HepG2 (cell line): ENCODE results near the gene SLC18A3. TPM values are rescaled to one million over a fixed set of nuclear protein-coding genes. Genes with fewer than 3 reads are reported as not detected.

Experiments
- ASH2L ChIP-seq: fragments of 300-600, 200-600 bp; sonication (generic); IDR thresholded peaks from 2 replicates; pipeline ENCODE4 v1.7.0; 2017; ENCODE audit warnings: low read depth, mild to moderate bottlenecking, moderate library complexity, mixed read lengths, low read length; ENCODE audit not compliant: insufficient read length
- ATF7-NPFF ChIP-seq: sonication (generic); formaldehyde crosslinking; IDR thresholded peaks from 2 replicates; pipeline ENCODE4 v1.8.1; 2023; ENCODE audit warnings: mild to moderate bottlenecking, low read depth, missing genetic modification reagents, moderate library complexity
- BRD4 ChIP-seq: sonication (generic); formaldehyde crosslinking; IDR thresholded peaks from 2 replicates; pipeline ENCODE4 v1.4.0; 2020; ENCODE audit warnings: missing genetic modification reagents
- FOXK2 ChIP-seq: fragments of 450-650 bp; IDR thresholded peaks from 2 replicates; pipeline ENCODE4 v1.6.1; 2016
- GFI1 ChIP-seq: sonication (generic); formaldehyde crosslinking; IDR thresholded peaks from 2 replicates; pipeline ENCODE4 v1.5.0; 2020; ENCODE audit warnings: missing genetic modification reagents, mild to moderate bottlenecking, borderline replicate concordance
- HHEX ChIP-seq: IDR thresholded peaks from 2 replicates; pipeline ENCODE4 v1.6.1; 2016; ENCODE audit warnings: control low read depth
- HOXD1 ChIP-seq: sonication (generic); formaldehyde crosslinking; IDR thresholded peaks from 2 replicates; pipeline ENCODE4 v1.5.0; 2020; ENCODE audit warnings: missing genetic modification reagents
- IKZF4 ChIP-seq: sonication (generic); formaldehyde crosslinking; IDR thresholded peaks from 2 replicates; pipeline ENCODE4 v1.5.1; 2020; ENCODE audit warnings: borderline replicate concordance, mild to moderate bottlenecking, low read depth, missing genetic modification reagents; ENCODE audit errors: not compliant biosample characterization
- ISX ChIP-seq: sonication (generic); formaldehyde crosslinking; conservative IDR thresholded peaks from 2 replicates; pipeline ENCODE4 v1.5.0; 2020; ENCODE audit warnings: missing genetic modification reagents
- KMT2A ChIP-seq: sonication (generic); formaldehyde crosslinking; IDR thresholded peaks from 2 replicates; pipeline ENCODE4 v1.4.0; 2020; ENCODE audit warnings: missing genetic modification reagents
- MTF2 ChIP-seq: sonication (generic); formaldehyde crosslinking; IDR thresholded peaks from 2 replicates; pipeline ENCODE4 v1.5.0; 2020; ENCODE audit warnings: missing genetic modification reagents, borderline replicate concordance
- NCOA1 ChIP-seq: sonication (generic); formaldehyde crosslinking; IDR thresholded peaks from 2 replicates; pipeline ENCODE4 v1.9.0; 2021; ENCODE audit warnings: missing genetic modification reagents
- NCOA2 ChIP-seq: sonication (generic); formaldehyde crosslinking; IDR thresholded peaks from 2 replicates; pipeline ENCODE4 v1.8.0; 2022; ENCODE audit warnings: inconsistent platforms
- NFKB2 ChIP-seq: sonication (generic); formaldehyde crosslinking; IDR thresholded peaks from 2 replicates; pipeline ENCODE4 v1.4.0; 2020; ENCODE audit warnings: missing genetic modification reagents, borderline replicate concordance
- REXO4 ChIP-seq: sonication (generic); formaldehyde crosslinking; IDR thresholded peaks from 2 replicates; pipeline ENCODE4 v1.8.0; 2022; ENCODE audit warnings: missing genetic modification reagents, mild to moderate bottlenecking, borderline replicate concordance
- SATB2 ChIP-seq: sonication (generic); formaldehyde crosslinking; IDR thresholded peaks from 2 replicates; pipeline ENCODE4 v1.5.0; 2020; ENCODE audit warnings: missing genetic modification reagents
- SETDB1 ChIP-seq: sonication (generic); formaldehyde crosslinking; IDR thresholded peaks from 2 replicates; pipeline ENCODE4 v1.5.1; 2020; ENCODE audit warnings: missing genetic modification reagents, mild to moderate bottlenecking, borderline replicate concordance
- SIN3A ChIP-seq: IDR thresholded peaks from 2 replicates; pipeline ENCODE4 v1.6.1; 2011; ENCODE audit warnings: low read depth, mild to moderate bottlenecking, control low read depth, low read length, borderline replicate concordance
- THAP11 ChIP-seq: IDR thresholded peaks from 2 replicates; pipeline ENCODE4 v1.6.1; 2016; ENCODE audit warnings: missing biosample characterization, missing genetic modification reagents
- TOE1 ChIP-seq: sonication (generic); formaldehyde crosslinking; IDR thresholded peaks from 2 replicates; pipeline ENCODE4 v1.4.0; 2020; ENCODE audit warnings: mild to moderate bottlenecking, missing genetic modification reagents
- WIZ ChIP-seq: sonication (generic); formaldehyde crosslinking; IDR thresholded peaks from 2 replicates; pipeline ENCODE4 v1.5.1; 2020; ENCODE audit warnings: mild to moderate bottlenecking, missing genetic modification reagents
- ZNF30 ChIP-seq: sonication (generic); formaldehyde crosslinking; IDR thresholded peaks from 2 replicates; pipeline ENCODE4 v1.5.0; 2020; ENCODE audit warnings: mild to moderate bottlenecking, missing genetic modification reagents
- ZNF44 ChIP-seq: sonication (generic); formaldehyde crosslinking; IDR thresholded peaks from 2 replicates; pipeline ENCODE4 v1.5.1; 2020; ENCODE audit warnings: mild to moderate bottlenecking, missing genetic modification reagents
- ZNF546 ChIP-seq: sonication (generic); formaldehyde crosslinking; conservative IDR thresholded peaks from 2 replicates; pipeline ENCODE4 v1.8.1; 2023; ENCODE audit warnings: mild to moderate bottlenecking, missing genetic modification reagents
- polyA plus RNA-seq, 8 experiments: library from polyadenylated mRNA; depleted of rRNA in 3 of 8; stranded (reverse) in 7 of 8; unstranded in 1 of 8; fragments of >200 nt; fragmentation: Illumina TruSeq in 4 of 8; extraction: Trizol in 4 of 8; gene quantifications; 2 replicates each; pipeline versions ENCODE4 v1.2.1 to v1.2.3, GENCODE V29; 2011 to 2016; ENCODE audit warnings: low read depth in 4 of 8, missing spikeins in 1 of 8, mixed read lengths in 1 of 8; ENCODE audit not compliant: insufficient read depth in 1 of 8
- total RNA-seq, 5 experiments: library from RNA; depleted of rRNA; stranded (reverse); fragments of >200 nt; fragmentation: Illumina TruSeq; extraction: Trizol; gene quantifications; 2 replicates each; pipeline ENCODE4 v1.2.3, GENCODE V29; 2016; ENCODE audit warnings: low read depth in 1 of 5
- TF ChIP-seq, protein P1 (sequence below): sonication (generic); formaldehyde crosslinking; IDR thresholded peaks from 2 replicates; pipeline ENCODE4 v1.4.0; 2020; ENCODE audit warnings: mild to moderate bottlenecking, missing genetic modification reagents
- TF ChIP-seq, protein P2 (sequence below): sonication (generic); formaldehyde crosslinking; IDR thresholded peaks from 2 replicates; pipeline ENCODE4 v1.9.0; 2021; ENCODE audit warnings: missing genetic modification reagents, mild to moderate bottlenecking, borderline replicate concordance
- TF ChIP-seq, protein P3 (sequence below): IDR thresholded peaks from 2 replicates; pipeline ENCODE4 v1.6.1; 2016; ENCODE audit warnings: missing biosample characterization, missing genetic modification reagents, low read depth

The SLC18A3 gene
- total and polyA plus RNA-seq, 2 of the 13 experiments (the other 11 are each of a cell fraction or from before 2014, with no cell fraction given) = not detected

DNA sequence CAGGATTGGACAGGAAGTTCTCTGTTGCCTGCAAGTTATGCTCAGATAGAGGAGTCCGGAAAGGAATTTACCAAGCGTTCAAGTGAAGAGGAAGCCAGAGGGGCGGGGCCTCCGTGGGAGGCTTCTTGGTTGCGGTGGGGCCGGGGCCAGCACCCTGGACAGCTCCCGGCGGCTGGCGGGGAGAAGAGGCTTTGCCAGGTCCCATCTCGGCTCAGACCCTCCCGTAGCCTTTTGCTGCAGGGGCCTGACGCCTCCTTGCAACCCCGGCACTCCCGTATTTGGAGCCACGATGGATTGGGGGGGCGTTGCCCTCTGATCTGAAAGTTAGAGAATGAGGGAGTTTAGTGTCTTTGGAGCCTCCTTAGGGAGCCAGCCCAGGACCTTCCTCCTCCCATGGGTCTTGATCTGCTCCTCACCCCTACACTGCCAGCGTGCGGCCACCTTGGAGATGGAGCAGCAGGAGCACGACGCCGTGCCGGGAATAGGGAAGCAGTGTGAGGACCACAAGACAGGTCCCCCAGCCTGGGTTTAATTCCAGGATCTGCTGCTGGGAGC lies 3.1 kb upstream of the SLC18A3 start (continued):
- 0 out of 2 replicates have a peak, but pooled peaks have one; percentile 37 for TF ChIP-seq KMT2A
- TF ChIP-seq IKZF4 (CRISPR knock-in tag) = peak; percentile 19
- TF ChIP-seq SIN3A = no peak
- peak; percentile 73; the same call in 1 of the 2 replicates for TF ChIP-seq ATF7-NPFF (CRISPR knock-in tag)
- no peak for TF ChIP-seq GFI1 (CRISPR knock-in tag)
- TF ChIP-seq, protein P1, sequence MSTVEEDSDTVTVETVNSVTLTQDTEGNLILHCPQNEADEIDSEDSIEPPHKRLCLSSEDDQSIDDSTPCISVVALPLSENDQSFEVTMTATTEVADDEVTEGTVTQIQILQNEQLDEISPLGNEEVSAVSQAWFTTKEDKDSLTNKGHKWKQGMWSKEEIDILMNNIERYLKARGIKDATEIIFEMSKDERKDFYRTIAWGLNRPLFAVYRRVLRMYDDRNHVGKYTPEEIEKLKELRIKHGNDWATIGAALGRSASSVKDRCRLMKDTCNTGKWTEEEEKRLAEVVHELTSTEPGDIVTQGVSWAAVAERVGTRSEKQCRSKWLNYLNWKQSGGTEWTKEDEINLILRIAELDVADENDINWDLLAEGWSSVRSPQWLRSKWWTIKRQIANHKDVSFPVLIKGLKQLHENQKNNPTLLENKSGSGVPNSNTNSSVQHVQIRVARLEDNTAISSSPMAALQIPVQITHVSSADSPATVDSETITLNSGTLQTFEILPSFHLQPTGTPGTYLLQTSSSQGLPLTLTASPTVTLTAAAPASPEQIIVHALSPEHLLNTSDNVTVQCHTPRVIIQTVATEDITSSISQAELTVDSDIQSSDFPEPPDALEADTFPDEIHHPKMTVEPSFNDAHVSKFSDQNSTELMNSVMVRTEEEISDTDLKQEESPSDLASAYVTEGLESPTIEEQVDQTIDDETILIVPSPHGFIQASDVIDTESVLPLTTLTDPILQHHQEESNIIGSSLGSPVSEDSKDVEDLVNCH = no peak
- no peak for TF ChIP-seq REXO4 (CRISPR knock-in tag)
- TF ChIP-seq ASH2L = no peak
- TF ChIP-seq HHEX (CRISPR knock-in tag) = no peak
- TF ChIP-seq ZNF30 (CRISPR knock-in tag) = peak; percentile 69; the same call in 1 of the 2 replicates
- TF ChIP-seq SATB2 (CRISPR knock-in tag) = peak; percentile 93
- TF ChIP-seq BRD4 (CRISPR knock-in tag) = no peak
- TF ChIP-seq ISX (CRISPR knock-in tag) = peak; percentile 93; the same call in 1 of the 2 replicates
- peak; percentile 68 for TF ChIP-seq NCOA2 (CRISPR knock-in tag)
- peak; percentile 96 for TF ChIP-seq NFKB2 (CRISPR knock-in tag)
- TF ChIP-seq WIZ (CRISPR knock-in tag) = peak; percentile 92; the same call in 1 of the 2 replicates
- 0 out of 2 replicates have a peak, but pooled peaks have one; percentile 70 for TF ChIP-seq TOE1
- TF ChIP-seq, protein P2, sequence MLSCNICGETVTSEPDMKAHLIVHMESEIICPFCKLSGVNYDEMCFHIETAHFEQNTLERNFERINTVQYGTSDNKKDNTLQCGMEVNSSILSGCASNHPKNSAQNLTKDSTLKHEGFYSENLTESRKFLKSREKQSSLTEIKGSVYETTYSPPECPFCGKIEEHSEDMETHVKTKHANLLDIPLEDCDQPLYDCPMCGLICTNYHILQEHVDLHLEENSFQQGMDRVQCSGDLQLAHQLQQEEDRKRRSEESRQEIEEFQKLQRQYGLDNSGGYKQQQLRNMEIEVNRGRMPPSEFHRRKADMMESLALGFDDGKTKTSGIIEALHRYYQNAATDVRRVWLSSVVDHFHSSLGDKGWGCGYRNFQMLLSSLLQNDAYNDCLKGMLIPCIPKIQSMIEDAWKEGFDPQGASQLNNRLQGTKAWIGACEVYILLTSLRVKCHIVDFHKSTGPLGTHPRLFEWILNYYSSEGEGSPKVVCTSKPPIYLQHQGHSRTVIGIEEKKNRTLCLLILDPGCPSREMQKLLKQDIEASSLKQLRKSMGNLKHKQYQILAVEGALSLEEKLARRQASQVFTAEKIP (CRISPR knock-in tag) = no peak
- TF ChIP-seq NCOA1 (CRISPR knock-in tag) = no peak
- peak; percentile 63 for TF ChIP-seq THAP11 (CRISPR knock-in tag)
- 0 out of 2 replicates have a peak, but pooled peaks have one; percentile 54 for TF ChIP-seq MTF2 (CRISPR knock-in tag)
- TF ChIP-seq HOXD1 (CRISPR knock-in tag) = 0 out of 2 replicates have a peak, but pooled peaks have one; percentile 51
- no peak for TF ChIP-seq FOXK2
- TF ChIP-seq SETDB1 (CRISPR knock-in tag) = no peak
- TF ChIP-seq, protein P3, sequence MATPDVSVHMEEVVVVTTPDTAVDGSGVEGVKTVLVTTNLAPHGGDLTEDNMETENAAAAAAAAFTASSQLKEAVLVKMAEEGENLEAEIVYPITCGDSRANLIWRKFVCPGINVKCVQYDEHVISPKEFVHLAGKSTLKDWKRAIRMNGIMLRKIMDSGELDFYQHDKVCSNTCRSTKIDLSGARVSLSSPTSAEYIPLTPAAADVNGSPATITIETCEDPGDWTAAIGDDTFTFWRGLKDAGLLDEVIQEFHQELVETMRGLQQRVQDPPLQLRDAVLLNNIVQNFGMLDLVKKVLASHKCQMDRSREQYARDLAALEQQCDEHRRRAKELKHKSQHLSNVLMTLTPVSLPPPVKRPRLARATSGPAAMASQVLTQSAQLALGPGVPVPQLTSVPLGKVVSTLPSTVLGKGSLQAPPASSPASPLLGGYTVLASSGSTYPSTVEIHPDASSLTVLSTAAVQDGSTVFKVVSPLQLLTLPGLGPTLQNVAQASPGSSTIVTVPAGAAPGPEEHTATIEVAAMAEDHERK = no peak
- 0 out of 2 replicates have a peak, but pooled peaks have one; percentile 66 for TF ChIP-seq ZNF546 (CRISPR knock-in tag)
- TF ChIP-seq ZNF44 (CRISPR knock-in tag) = no peak
